ENCODE measurements around the gene ABCB9. TPM values are rescaled to one million over a fixed set of nuclear protein-coding genes. Genes with fewer than 3 reads are reported as not detected.

Gene ABCB9
- total and polyA plus RNA-seq, 2 donors, result 1.8 to 2.1 TPM

DNA sequence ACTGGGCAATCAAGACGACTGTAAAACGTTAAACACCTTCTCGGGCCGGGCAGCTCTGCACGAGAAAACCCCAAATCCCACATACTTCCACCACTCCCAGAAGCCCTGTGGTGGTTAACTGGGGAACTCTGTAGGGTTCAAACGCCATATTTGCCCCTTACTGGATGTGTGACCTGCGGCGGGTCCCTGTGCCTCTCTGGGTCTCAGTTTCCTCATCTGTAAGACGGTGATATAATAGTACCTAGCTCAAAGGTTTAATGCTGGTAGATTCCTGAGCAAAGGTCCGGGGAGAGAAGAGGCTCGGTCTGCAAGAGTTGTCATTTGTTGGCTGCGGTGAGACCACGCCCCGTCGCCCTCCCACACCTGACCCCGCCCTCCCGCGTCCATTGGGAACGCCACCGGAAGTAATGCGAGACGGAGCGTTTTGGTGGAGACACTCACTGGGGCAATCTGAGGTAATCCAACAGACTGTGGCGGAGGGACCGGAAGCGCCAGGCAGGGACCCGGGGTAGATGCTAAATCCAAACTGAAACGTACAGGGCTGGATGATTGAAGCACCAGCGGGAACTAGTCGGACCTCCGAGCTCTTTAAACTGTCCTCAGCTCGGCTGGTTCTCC lies 8.1 kb upstream of the ABCB9 start:
- peaks cover 13 to 25% of the 10 kb centered on the region in 2 donors for H3K36me3 ChIP-seq (ENCODE audit: control insufficient read depth in 2 of 2, insufficient read depth in 2 of 2, low read length in 1 of 2)
- WGBS, result under 1% methylated on average over 32 of the region's 32 CpGs
- peaks cover 16 to 33% of the 10 kb centered on the region in 2 donors for H3K4me1 ChIP-seq (ENCODE audit: control insufficient read depth in 2 of 2, insufficient read depth in 2 of 2, low read length in 2 of 2)
- peak overlapping the region; percentile 97 to 99 for H3K27ac ChIP-seq (ENCODE audit: low read depth in 1 of 2, low read length in 1 of 2)
- peak overlapping the region; percentile 71 to 95 for H3K4me3 ChIP-seq (ENCODE audit: low read length in 2 of 2)
- no peaks in the 10 kb centered on the region for H3K9me3 ChIP-seq (ENCODE audit: control insufficient read depth in 2 of 2, insufficient read depth in 1 of 2, low read length in 1 of 2)
- peak; percentile 95 to 100 (median 99) for DNase-seq (ENCODE audit: low read depth in 6 of 9, low spot score in 9 of 9)
- H3K27me3 ChIP-seq (ENCODE audit: control insufficient read depth in 2 of 2, insufficient read depth in 1 of 2, low read length in 1 of 2), result no peaks in the 10 kb centered on the region

DNA sequence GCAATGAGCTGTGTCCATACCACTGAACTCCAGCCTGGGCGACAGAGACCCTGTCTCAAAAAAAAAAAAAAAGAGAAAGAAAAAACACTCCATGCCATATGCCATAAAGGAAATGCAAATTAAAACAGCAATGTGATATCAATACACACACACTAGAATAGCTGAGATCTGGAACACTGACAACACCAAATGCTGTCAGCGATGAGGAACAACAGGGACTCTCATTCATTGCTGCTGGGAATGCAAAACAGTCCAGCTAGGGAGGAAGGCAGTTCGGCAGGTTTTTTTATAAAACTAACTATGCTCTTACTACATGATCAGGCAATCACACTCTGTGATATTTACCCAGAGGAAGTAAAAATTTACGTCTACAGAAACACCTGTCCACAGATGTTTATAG lies 3.4 kb upstream of the ABCB9 start:
- no peaks in the 10 kb centered on the region for H3K27me3 ChIP-seq (ENCODE audit: control insufficient read depth in 2 of 2, insufficient read depth in 1 of 2, low read length in 1 of 2)
- no peaks in the 10 kb centered on the region for H3K9me3 ChIP-seq (ENCODE audit: control insufficient read depth in 2 of 2, insufficient read depth in 1 of 2, low read length in 1 of 2)
- H3K4me1 ChIP-seq (ENCODE audit: control insufficient read depth in 2 of 2, insufficient read depth in 2 of 2, low read length in 2 of 2), result peaks cover 12 to 22% of the 10 kb centered on the region in 2 donors
- no peaks in the 10 kb centered on the region for H3K36me3 ChIP-seq (ENCODE audit: control insufficient read depth in 2 of 2, insufficient read depth in 2 of 2, low read length in 1 of 2)
- H3K4me3 ChIP-seq (ENCODE audit: low read length in 2 of 2), result no peak overlapping the region
- no peak for DNase-seq (ENCODE audit: low read depth in 6 of 9, low spot score in 9 of 9)
- 90% methylated on average over 4 of the region's 4 CpGs for WGBS
- no peak overlapping the region for H3K27ac ChIP-seq (ENCODE audit: low read depth in 1 of 2, low read length in 1 of 2)

GRCh38 chr12:122968104-122968503 lies 1.8 kb upstream of the ABCB9 start:
- Histone ChIP-seq H3K27ac (ENCODE audit: low read depth in 1 of 2, low read length in 1 of 2) (no peak overlapping the region), H3K4me1 (ENCODE audit: control insufficient read depth in 2 of 2, insufficient read depth in 2 of 2, low read length in 2 of 2) (peaks cover 8 to 22% of the 10 kb centered on the region in 2 donors), H3K4me3 (ENCODE audit: low read length in 2 of 2) (no peak overlapping the region), H3K9me3 (ENCODE audit: control insufficient read depth in 2 of 2, insufficient read depth in 1 of 2, low read length in 1 of 2) (no peaks in the 10 kb centered on the region), H3K36me3 (ENCODE audit: control insufficient read depth in 2 of 2, insufficient read depth in 2 of 2, low read length in 1 of 2) (no peaks in the 10 kb centered on the region), H3K27me3 (ENCODE audit: control insufficient read depth in 2 of 2, insufficient read depth in 1 of 2, low read length in 1 of 2) (no peaks in the 10 kb centered on the region)
- DNase-seq (ENCODE audit: low read depth in 6 of 9, low spot score in 9 of 9), result no peak
- 98% methylated on average over 2 of the region's 2 CpGs for WGBS

DNA sequence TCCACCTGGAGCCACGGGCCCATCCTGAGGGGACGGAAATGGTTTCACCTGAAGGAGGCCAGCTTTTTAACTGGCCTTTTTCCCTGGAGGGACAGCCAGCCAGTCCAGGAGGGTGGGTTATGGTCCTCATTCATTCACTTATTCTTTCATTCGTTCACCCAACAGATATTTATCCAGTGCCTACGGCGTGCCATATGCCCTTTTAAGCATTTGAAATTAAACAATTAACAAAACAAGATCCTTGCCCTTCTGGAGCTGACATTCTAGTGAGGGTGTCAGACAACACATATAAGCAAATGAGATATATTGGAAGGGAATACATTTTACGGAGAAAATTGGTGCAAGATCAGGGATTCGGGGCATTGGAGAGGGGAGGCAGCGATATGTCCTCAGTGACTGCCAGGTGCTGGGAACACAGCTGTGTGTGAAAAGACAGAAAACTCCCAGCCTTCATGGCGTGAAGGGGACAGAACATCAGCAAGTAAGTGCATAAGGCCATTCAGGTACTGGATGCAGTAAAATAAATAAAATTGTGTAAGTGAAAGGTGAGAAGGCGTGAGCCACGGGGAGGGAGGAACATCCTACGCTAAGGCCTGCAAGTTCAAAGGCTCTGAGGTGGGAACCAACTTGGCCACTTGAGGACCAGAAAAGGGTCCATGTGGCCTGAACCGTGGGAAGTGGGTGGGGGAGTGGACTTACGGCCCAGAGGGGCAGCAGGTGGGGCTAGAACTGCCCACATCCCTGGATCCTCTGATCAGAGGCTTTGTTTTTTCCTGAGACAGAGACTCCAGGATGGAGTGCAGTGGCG lies 684 bp upstream of the ABCB9 start:
- H3K27ac ChIP-seq (ENCODE audit: low read depth in 1 of 2, low read length in 1 of 2), result peak overlapping the region in 1 of 2 donors; percentile 46
- H3K4me3 ChIP-seq (ENCODE audit: low read length in 2 of 2), result no peak overlapping the region
- no peaks in the 10 kb centered on the region for H3K36me3 ChIP-seq (ENCODE audit: control insufficient read depth in 2 of 2, insufficient read depth in 2 of 2, low read length in 1 of 2)
- H3K9me3 ChIP-seq (ENCODE audit: control insufficient read depth in 2 of 2, insufficient read depth in 1 of 2, low read length in 1 of 2), result no peaks in the 10 kb centered on the region
- no peak for DNase-seq (ENCODE audit: low read depth in 6 of 9, low spot score in 9 of 9)
- no peaks in the 10 kb centered on the region for H3K27me3 ChIP-seq (ENCODE audit: control insufficient read depth in 2 of 2, insufficient read depth in 1 of 2, low read length in 1 of 2)
- H3K4me1 ChIP-seq (ENCODE audit: control insufficient read depth in 2 of 2, insufficient read depth in 2 of 2, low read length in 2 of 2), result peaks cover 8 to 27% of the 10 kb centered on the region in 2 donors
- WGBS, result 80% methylated on average over 15 of the region's 15 CpGs

DNA sequence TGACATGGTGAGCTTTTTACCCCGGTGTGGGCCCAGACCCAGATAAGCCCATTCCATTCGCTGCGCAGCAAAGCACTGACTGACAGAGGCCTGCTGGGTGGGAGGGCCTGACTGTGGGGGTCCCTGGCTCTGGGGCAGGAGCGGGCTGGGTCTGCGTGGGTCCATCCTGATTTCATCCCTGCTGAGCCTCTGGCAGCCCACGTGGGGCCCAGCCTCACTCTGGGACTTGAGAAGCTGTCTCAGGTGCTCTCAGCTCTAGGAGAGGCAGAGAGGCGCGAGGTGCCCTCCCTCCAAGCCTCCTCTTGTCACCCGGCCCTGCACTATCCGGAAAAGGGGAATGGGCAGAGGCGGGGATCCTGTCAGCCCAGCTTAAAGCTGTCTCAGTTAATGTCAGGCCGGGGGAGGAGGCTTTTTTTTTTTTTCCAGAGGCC lies 927 bp downstream of the ABCB9 start:
- WGBS, result 86% methylated on average over 12 of the region's 12 CpGs
- H3K9me3 ChIP-seq (ENCODE audit: control insufficient read depth in 2 of 2, insufficient read depth in 1 of 2, low read length in 1 of 2), result no peaks in the 10 kb centered on the region
- no peak overlapping the region for H3K27ac ChIP-seq (ENCODE audit: low read depth in 1 of 2, low read length in 1 of 2)
- no peak for DNase-seq (ENCODE audit: low read depth in 6 of 9, low spot score in 9 of 9)
- peaks cover 8 to 27% of the 10 kb centered on the region in 2 donors for H3K4me1 ChIP-seq (ENCODE audit: control insufficient read depth in 2 of 2, insufficient read depth in 2 of 2, low read length in 2 of 2)
- no peaks in the 10 kb centered on the region for H3K27me3 ChIP-seq (ENCODE audit: control insufficient read depth in 2 of 2, insufficient read depth in 1 of 2, low read length in 1 of 2)
- H3K4me3 ChIP-seq (ENCODE audit: low read length in 2 of 2), result peak overlapping the region in 1 of 2 donors; percentile 46
- no peaks in the 10 kb centered on the region for H3K36me3 ChIP-seq (ENCODE audit: control insufficient read depth in 2 of 2, insufficient read depth in 2 of 2, low read length in 1 of 2)

DNA sequence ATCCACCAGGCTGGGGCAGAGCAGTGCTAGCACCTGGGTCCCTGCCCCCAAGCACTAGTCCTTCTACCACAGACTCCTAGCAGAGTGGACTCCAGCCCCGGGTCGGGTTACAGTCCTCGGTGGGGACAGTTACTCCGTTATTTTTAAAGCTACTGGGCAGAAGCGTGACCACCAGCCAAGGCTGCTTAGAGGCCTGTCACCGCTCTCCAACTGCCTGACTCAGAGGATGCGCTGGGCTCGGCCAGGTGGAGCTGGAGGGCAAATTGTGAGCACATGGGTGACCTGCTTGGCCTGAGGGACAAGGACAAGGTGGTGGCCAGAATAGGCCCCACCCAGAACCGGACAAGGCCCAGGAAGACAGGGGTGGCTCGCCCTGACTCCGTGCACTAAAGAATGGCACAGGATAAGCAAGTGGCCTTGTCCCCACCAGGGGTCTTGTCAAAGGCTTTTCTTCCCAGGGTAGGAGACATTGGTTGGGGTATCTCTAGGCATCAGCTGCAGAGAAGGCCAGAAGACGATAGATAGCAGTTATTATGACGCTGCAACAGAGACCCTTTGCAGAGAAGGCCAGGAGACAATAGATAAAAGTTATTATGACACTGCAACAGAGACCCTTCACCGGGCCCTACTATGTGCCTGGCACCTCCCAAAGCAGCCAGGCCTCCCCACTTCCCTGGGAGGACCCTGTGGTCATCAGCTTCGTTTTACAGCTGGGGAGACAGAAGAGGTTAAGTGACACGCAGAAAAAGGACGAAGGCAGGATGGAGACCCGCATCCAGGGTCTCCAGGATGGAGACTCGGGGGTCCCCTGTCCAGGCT lies 1.6 kb downstream of the ABCB9 start:
- Histone ChIP-seq H3K36me3 (ENCODE audit: control insufficient read depth in 2 of 2, insufficient read depth in 2 of 2, low read length in 1 of 2) (no peaks in the 10 kb centered on the region), H3K4me1 (ENCODE audit: control insufficient read depth in 2 of 2, insufficient read depth in 2 of 2, low read length in 2 of 2) (peaks cover 8 to 27% of the 10 kb centered on the region in 2 donors), H3K27me3 (ENCODE audit: control insufficient read depth in 2 of 2, insufficient read depth in 1 of 2, low read length in 1 of 2) (no peaks in the 10 kb centered on the region), H3K4me3 (ENCODE audit: low read length in 2 of 2) (no peak overlapping the region), H3K9me3 (ENCODE audit: control insufficient read depth in 2 of 2, insufficient read depth in 1 of 2, low read length in 1 of 2) (no peaks in the 10 kb centered on the region), H3K27ac (ENCODE audit: low read depth in 1 of 2, low read length in 1 of 2) (no peak overlapping the region)
- DNase-seq (ENCODE audit: low read depth in 6 of 9, low spot score in 9 of 9), result no peak
- 96% methylated on average over 19 of the region's 19 CpGs for WGBS

DNA sequence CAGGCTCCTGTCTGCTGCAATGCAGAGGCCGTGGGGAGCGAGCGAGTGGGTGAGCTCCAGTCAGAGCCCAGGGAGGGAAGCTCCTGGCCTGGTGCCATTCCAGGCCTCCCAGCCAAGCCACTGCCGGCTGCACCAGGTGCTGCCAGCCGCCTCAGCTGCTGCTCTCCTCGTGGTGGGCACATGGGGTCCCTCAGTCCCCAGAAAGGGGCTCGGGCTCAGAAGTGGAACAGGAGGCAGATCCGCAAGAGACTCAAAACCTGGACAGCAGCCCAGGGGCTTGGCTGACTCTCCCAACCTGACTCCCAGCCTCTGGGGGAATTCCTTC lies 2.4 kb downstream of the ABCB9 start:
- H3K27ac ChIP-seq (ENCODE audit: low read depth in 1 of 2, low read length in 1 of 2), result no peak overlapping the region
- no peaks in the 10 kb centered on the region for H3K36me3 ChIP-seq (ENCODE audit: control insufficient read depth in 2 of 2, insufficient read depth in 2 of 2, low read length in 1 of 2)
- H3K27me3 ChIP-seq (ENCODE audit: control insufficient read depth in 2 of 2, insufficient read depth in 1 of 2, low read length in 1 of 2), result no peaks in the 10 kb centered on the region
- peaks cover 8 to 27% of the 10 kb centered on the region in 2 donors for H3K4me1 ChIP-seq (ENCODE audit: control insufficient read depth in 2 of 2, insufficient read depth in 2 of 2, low read length in 2 of 2)
- DNase-seq (ENCODE audit: low read depth in 6 of 9, low spot score in 9 of 9), result no peak
- H3K9me3 ChIP-seq (ENCODE audit: control insufficient read depth in 2 of 2, insufficient read depth in 1 of 2, low read length in 1 of 2), result no peaks in the 10 kb centered on the region
- WGBS, result 94% methylated on average over 8 of the region's 8 CpGs
- H3K4me3 ChIP-seq (ENCODE audit: low read length in 2 of 2), result no peak overlapping the region

- DNase-seq (ENCODE audit: low read depth in 6 of 9, low spot score in 9 of 9), result no peak
- H3K4me1 ChIP-seq (ENCODE audit: control insufficient read depth in 2 of 2, insufficient read depth in 2 of 2, low read length in 2 of 2), result peaks cover 8 to 26% of the 10 kb centered on the region in 2 donors
- WGBS, result 95% methylated on average over 10 of the region's 10 CpGs
- no peaks in the 10 kb centered on the region for H3K9me3 ChIP-seq (ENCODE audit: control insufficient read depth in 2 of 2, insufficient read depth in 1 of 2, low read length in 1 of 2)
- peaks cover 0 to 2% of the 10 kb centered on the region in 2 donors for H3K36me3 ChIP-seq (ENCODE audit: control insufficient read depth in 2 of 2, insufficient read depth in 2 of 2, low read length in 1 of 2)
- H3K27me3 ChIP-seq (ENCODE audit: control insufficient read depth in 2 of 2, insufficient read depth in 1 of 2, low read length in 1 of 2), result no peaks in the 10 kb centered on the region
- H3K4me3 ChIP-seq (ENCODE audit: low read length in 2 of 2), result no peak overlapping the region
- no peak overlapping the region for H3K27ac ChIP-seq (ENCODE audit: low read depth in 1 of 2, low read length in 1 of 2)
Measured at GRCh38 chr12:122961531-122962329, 4.5 kb downstream of the ABCB9 start.

Measured in thymus (tissue), 11 donors.